ENCODE measurements around the gene EPB41L5.

DNA sequence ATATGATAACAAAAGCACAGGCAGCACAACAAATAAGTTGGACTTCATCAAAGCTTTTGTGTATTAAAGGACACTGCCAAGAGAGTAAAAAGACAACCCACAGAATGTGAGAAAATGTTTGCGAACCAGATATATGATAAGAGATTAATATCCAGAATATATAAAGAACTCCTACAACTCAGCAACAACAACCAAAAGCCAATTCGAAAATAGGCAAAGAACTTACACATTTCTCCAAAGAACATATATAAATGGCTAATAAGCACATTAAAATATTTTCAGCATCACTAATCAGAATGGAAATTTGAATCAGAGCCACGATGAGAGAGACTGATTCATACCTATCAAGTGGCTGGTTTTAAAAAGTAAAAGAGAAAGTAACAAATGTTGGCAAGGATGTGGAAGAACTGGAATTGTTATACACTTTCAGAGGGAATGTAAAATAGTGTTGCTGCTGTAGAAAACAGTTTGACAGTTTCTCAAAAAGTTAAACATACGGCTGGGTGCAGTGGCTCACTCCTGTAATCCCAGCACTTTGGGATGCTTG is 25.2 kb downstream of the EPB41L5 start:
- TF ChIP-seq, protein P1, sequence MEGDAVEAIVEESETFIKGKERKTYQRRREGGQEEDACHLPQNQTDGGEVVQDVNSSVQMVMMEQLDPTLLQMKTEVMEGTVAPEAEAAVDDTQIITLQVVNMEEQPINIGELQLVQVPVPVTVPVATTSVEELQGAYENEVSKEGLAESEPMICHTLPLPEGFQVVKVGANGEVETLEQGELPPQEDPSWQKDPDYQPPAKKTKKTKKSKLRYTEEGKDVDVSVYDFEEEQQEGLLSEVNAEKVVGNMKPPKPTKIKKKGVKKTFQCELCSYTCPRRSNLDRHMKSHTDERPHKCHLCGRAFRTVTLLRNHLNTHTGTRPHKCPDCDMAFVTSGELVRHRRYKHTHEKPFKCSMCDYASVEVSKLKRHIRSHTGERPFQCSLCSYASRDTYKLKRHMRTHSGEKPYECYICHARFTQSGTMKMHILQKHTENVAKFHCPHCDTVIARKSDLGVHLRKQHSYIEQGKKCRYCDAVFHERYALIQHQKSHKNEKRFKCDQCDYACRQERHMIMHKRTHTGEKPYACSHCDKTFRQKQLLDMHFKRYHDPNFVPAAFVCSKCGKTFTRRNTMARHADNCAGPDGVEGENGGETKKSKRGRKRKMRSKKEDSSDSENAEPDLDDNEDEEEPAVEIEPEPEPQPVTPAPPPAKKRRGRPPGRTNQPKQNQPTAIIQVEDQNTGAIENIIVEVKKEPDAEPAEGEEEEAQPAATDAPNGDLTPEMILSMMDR (IDR thresholded peaks at IDR 0.05), result no peak
- TF ChIP-seq POLR2AphosphoS5 (IDR thresholded peaks at IDR 0.05), result no peak
- no peak for TF ChIP-seq POLR2A (IDR thresholded peaks at IDR 0.05)

Measured in breast epithelium (tissue), 3 donors.